OCI-LY1 (cell line): ENCODE results near the gene ZBTB20.

Source experiments
- CTCF ChIP-seq: fragments of 200-600 bp; sonication (generic), shearing (Covaris generic); IDR thresholded peaks from 2 replicates; pipeline ENCODE4 v1.5.1; 2017; ENCODE audit warnings: mild to moderate bottlenecking, antibody characterized with exemption, low read length, moderate library complexity, mixed read lengths
- EZH2 ChIP-seq: fragments of 200-600 bp; sonication (generic), shearing (Covaris generic); IDR thresholded peaks from 2 replicates; pipeline ENCODE4 v1.8.0; 2017; ENCODE audit warnings: borderline replicate concordance, mixed run types, mild to moderate bottlenecking, antibody characterized with exemption, low read length, moderate library complexity, mixed read lengths

DNA sequence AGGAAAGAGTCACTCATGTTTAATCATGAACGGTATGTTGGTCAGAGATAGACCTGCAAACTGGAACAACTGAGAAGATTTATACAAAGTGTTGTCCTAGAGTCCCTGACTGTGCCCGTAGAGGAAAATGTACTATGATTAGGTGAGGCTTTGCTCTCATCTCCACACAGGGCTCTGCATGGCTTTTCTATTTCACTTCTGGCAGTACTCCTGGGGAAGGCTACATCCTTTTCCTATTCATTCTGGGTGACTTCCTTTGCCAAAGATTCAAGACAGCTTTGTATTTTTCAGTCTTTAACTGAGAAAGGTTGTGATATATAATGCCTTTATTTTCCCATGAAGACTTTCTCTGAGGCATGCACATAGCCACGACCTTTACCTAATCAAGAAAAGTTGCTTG is 414.7 kb downstream of the ZBTB20 start:
- TF ChIP-seq CTCF (no peak), EZH2 (no peak)
